Lower lobe of right lung (tissue), 2 donors: Measurements from ENCODE around the gene CD28. TPM values are rescaled to one million over a fixed set of nuclear protein-coding genes. Genes with fewer than 3 reads are reported as not detected.
A peak's percentile ranks its signal among the peaks of the same experiment; 100 is the strongest.

ENCODE experiments used
- ATAC-seq, 2 donors: fragments of 200-7000 bp; cut with Tn5 transposase; one replicate each; pipeline ENCODE4 v1.9.1; 2020 to 2022; ENCODE audit warnings: mild to moderate bottlenecking in 2 of 2, moderate library complexity in 2 of 2
- DNase-seq: peaks from one replicate; pipeline ENCODE4 v3.0.0-alpha.2; 2020
- H3K27ac ChIP-seq: fragments of 200-600 bp; one replicate; pipeline ENCODE4 v1.8.0; 2022
- H3K27me3 ChIP-seq: fragments of 200-600 bp; one replicate; pipeline ENCODE4 v1.8.0; 2022; ENCODE audit warnings: low read depth
- H3K36me3 ChIP-seq: fragments of 200-600 bp; one replicate; pipeline ENCODE4 v1.8.0; 2022; ENCODE audit warnings: mild to moderate bottlenecking
- H3K4me1 ChIP-seq: fragments of 200-600 bp; one replicate; pipeline ENCODE4 v1.8.0; 2022
- H3K4me3 ChIP-seq: fragments of 200-600 bp; one replicate; pipeline ENCODE4 v1.8.0; 2022; ENCODE audit warnings: mild to moderate bottlenecking
- H3K9me3 ChIP-seq: fragments of 200-600 bp; one replicate; pipeline ENCODE4 v1.8.0; 2022
- CTCF ChIP-seq: fragments of 200-600 bp; IDR thresholded peaks from one replicate; pipeline ENCODE4 v1.8.0; 2022; ENCODE audit warnings: antibody characterized with exemption, mild to moderate bottlenecking
- intact Hi-C: fragments of 100-400 bp; cut with DNase I; formaldehyde crosslinking; loops from one replicate; pipeline ENCODE4 v1.11.0; 2022
- total RNA-seq: library from RNA; stranded (reverse); fragmentation: NEBNext Ultra II Directional; extraction: Animal tissue kit (Norgen Biotek cat#: 25700); gene quantifications from one replicate; pipeline ENCODE4 v1.2.1, GENCODE V29; 2021
- donor health status: DM: no; HTN: yes; CAD: no; lungs with severe emphysema.

The CD28 gene
- total RNA-seq, 1 donor from 2014 or later, result 2.2 TPM

DNA sequence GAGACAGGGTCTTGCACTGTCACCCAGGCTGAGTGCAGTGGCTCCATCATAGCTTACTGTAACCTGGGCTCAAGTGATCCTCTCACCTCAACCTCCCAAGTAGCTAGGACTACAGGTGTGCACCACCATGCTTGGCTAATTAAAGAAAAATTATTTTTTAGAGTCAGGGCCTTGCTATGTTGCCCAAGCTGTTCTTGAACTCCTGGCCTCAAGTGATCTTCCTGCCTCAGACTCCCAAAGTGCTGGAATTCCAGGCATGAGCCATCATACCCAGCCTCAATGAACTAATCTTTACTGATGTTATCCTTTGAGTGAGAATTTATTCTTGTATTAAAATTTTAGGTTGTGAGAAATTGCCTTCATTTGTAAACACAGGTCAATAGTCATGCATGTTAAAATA is 27.0 kb upstream of the CD28 start:
- intact Hi-C loops, result no loop called here
- no peak for TF ChIP-seq CTCF

GRCh38 chr2:203681978-203682377 is 24.5 kb upstream of the CD28 start:
- peak; percentile 57 to 58 for ATAC-seq
- H3K27me3 ChIP-seq, result no peaks in the 10 kb centered on the region
- TF ChIP-seq CTCF, result no peak
- H3K4me3 ChIP-seq, result no peak overlapping the region
- H3K4me1 ChIP-seq, result peaks cover 63% of the 10 kb centered on the region
- no peak for DNase-seq
- H3K27ac ChIP-seq, result peak overlapping the region; percentile 77
- intact Hi-C loops, result no loop called here
- no peaks in the 10 kb centered on the region for H3K36me3 ChIP-seq
- H3K9me3 ChIP-seq, result no peaks in the 10 kb centered on the region

More for the DNA sequence above, 27.0 kb upstream of the CD28 start:
- Histone ChIP-seq H3K4me1 (peaks cover 58% of the 10 kb centered on the region), H3K27me3 (no peaks in the 10 kb centered on the region), H3K27ac (no peak overlapping the region), H3K9me3 (no peaks in the 10 kb centered on the region), H3K4me3 (no peak overlapping the region), H3K36me3 (no peaks in the 10 kb centered on the region)
- DNase-seq (no peak), ATAC-seq (no peak)

- peak; percentile 37 to 46 for ATAC-seq
- H3K27ac ChIP-seq, result peak overlapping the region; percentile 77
Measured at GRCh38 chr2:203682688-203683130, 23.7 kb upstream of the CD28 start.

GRCh38 chr2:203683421-203683820 is 23.0 kb upstream of the CD28 start:
- Histone ChIP-seq H3K27me3 (no peaks in the 10 kb centered on the region), H3K36me3 (no peaks in the 10 kb centered on the region), H3K4me3 (no peak overlapping the region), H3K27ac (peak overlapping the region; percentile 76), H3K9me3 (no peaks in the 10 kb centered on the region), H3K4me1 (peaks cover 76% of the 10 kb centered on the region)
- DNase-seq (no peak), ATAC-seq (no peak)
- intact Hi-C loops, result no loop called here
- no peak for TF ChIP-seq CTCF

More at GRCh38 chr2:203682688-203683130, 23.7 kb upstream of the CD28 start:
- H3K27me3 ChIP-seq, result no peaks in the 10 kb centered on the region
- intact Hi-C loops, result no loop called here
- no peak for TF ChIP-seq CTCF
- H3K4me3 ChIP-seq, result no peak overlapping the region
- no peak for DNase-seq
- H3K9me3 ChIP-seq, result no peaks in the 10 kb centered on the region
- H3K4me1 ChIP-seq, result peaks cover 68% of the 10 kb centered on the region
- H3K36me3 ChIP-seq, result no peaks in the 10 kb centered on the region

GRCh38 chr2:203683932-203684556 is 22.4 kb upstream of the CD28 start:
- DNase-seq (no peak), ATAC-seq (peak; percentile 47 to 53)
- H3K36me3 ChIP-seq, result no peaks in the 10 kb centered on the region
- H3K9me3 ChIP-seq, result no peaks in the 10 kb centered on the region
- intact Hi-C loops, result no loop called here
- peak overlapping the region; percentile 76 for H3K27ac ChIP-seq
- TF ChIP-seq CTCF, result no peak
- H3K27me3 ChIP-seq, result no peaks in the 10 kb centered on the region
- H3K4me1 ChIP-seq, result peaks cover 82% of the 10 kb centered on the region
- H3K4me3 ChIP-seq, result no peak overlapping the region
